Small intestine (tissue), 16 donors: ENCODE data around the gene CYP27C1. TPM values are rescaled to one million over a fixed set of nuclear protein-coding genes. Genes with fewer than 3 reads are reported as not detected.
A peak's percentile ranks its signal among the peaks of the same experiment; 100 is the strongest.

Experiments used
- DNase-seq, 2 donors: peaks; one replicate each; pipeline versions ENCODE4 v3.0.0 to v3.0.0-alpha.2; 2013
- FAIRE-seq: peaks from 2 replicates; lab custom pipeline; 2012; peaks lifted over from hg19 to GRCh38; lab: Jason Lieb, UNC
- H3K27ac ChIP-seq, 3 donors: one replicate each; pipeline ENCODE4 v1.5.1; 2013; ENCODE audit warnings: low read length in 2 of 3, mild to moderate bottlenecking in 2 of 3, control low read depth in 1 of 3, inconsistent platforms in 1 of 3, low read depth in 1 of 3, moderate library complexity in 1 of 3
- H3K27me3 ChIP-seq, 3 donors: one replicate each; pipeline ENCODE4 v1.6.1; 2013; ENCODE audit warnings: low read length in 3 of 3, inconsistent platforms in 1 of 3; ENCODE audit not compliant: control insufficient read depth in 3 of 3, insufficient read depth in 3 of 3
- H3K36me3 ChIP-seq, 3 donors: one replicate each; pipeline ENCODE4 v1.6.1; 2013; ENCODE audit warnings: low read length in 3 of 3, inconsistent platforms in 1 of 3, low read depth in 1 of 3, mild to moderate bottlenecking in 1 of 3, moderate library complexity in 1 of 3; ENCODE audit not compliant: control insufficient read depth in 3 of 3, insufficient read depth in 2 of 3
- H3K4me1 ChIP-seq, 3 donors: one replicate each; pipeline ENCODE4 v1.6.1; 2013; ENCODE audit warnings: low read length in 2 of 3, inconsistent platforms in 1 of 3, low read depth in 1 of 3, mild to moderate bottlenecking in 1 of 3, moderate library complexity in 1 of 3; ENCODE audit not compliant: control insufficient read depth in 3 of 3, insufficient read depth in 2 of 3
- H3K4me3 ChIP-seq, 3 donors: one replicate each; pipeline ENCODE4 v1.5.1; 2013; ENCODE audit warnings: low read length in 3 of 3, control low read depth in 1 of 3, inconsistent platforms in 1 of 3, low read depth in 1 of 3, mild to moderate bottlenecking in 1 of 3, moderate library complexity in 1 of 3
- H3K9me3 ChIP-seq, 2 donors: one replicate each; pipeline ENCODE4 v1.6.1; 2013; ENCODE audit warnings: low read depth in 1 of 2, low read length in 1 of 2; ENCODE audit not compliant: control insufficient read depth in 2 of 2, insufficient read depth in 1 of 2
- WGBS, 3 donors: extraction: QIAGEN DNeasy Blood & Tissue Kit; methylation state at CpG; one replicate each; pipeline ENCODE4 v1.1.7; 2013; 5-methylcytosine and 5-hydroxymethylcytosine counted together
- long read RNA-seq, 10 donors: transcript quantifications; one replicate each; lab custom pipeline, GENCODE V29; 2026
- polyA plus RNA-seq, 4 donors: library from polyadenylated mRNA; stranded (reverse) in 3 of 4; unstranded in 1 of 4; fragments of 200-250 nt in 3 of 4; fragments of 120-200 nt in 1 of 4; gene quantifications; one replicate each; pipeline versions ENCODE4 v1.2.1 to v1.2.3, GENCODE V29; 2013
- donor health status: healthy with polysubstance abuse.
- donor health status: control.
- donor health status: control.
- donor health status: Bipolar disorder and iron deficiency.
- donor health status: healthy.

CYP27C1 gene, protein sequence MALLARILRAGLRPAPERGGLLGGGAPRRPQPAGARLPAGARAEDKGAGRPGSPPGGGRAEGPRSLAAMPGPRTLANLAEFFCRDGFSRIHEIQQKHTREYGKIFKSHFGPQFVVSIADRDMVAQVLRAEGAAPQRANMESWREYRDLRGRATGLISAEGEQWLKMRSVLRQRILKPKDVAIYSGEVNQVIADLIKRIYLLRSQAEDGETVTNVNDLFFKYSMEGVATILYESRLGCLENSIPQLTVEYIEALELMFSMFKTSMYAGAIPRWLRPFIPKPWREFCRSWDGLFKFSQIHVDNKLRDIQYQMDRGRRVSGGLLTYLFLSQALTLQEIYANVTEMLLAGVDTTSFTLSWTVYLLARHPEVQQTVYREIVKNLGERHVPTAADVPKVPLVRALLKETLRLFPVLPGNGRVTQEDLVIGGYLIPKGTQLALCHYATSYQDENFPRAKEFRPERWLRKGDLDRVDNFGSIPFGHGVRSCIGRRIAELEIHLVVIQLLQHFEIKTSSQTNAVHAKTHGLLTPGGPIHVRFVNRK
- polyA plus RNA-seq, result 1 to 10 TPM in 1 of 4 donors, under 1 TPM in 1, not detected in 2; 0.24 to 1.2 TPM
- long read RNA-seq, donor 1, result 0 reads
- long read RNA-seq, donor 2, result 0 reads
- long read RNA-seq, donor 3, result 0 reads
- long read RNA-seq, donor 4, result 0 reads
- long read RNA-seq, donor 5, result 0 reads
- long read RNA-seq, donor 6, result 0 reads
- long read RNA-seq, donor 7, result 0 reads
- long read RNA-seq, donor 8, result 0 reads
- long read RNA-seq, donor 9, result 0 reads
- long read RNA-seq, donor 10, partial matches to known transcripts, result 0 of 1 reads
- long read RNA-seq, donor 10, other reads (novel, unspliced or antisense), result 0 of 1 reads

DNA sequence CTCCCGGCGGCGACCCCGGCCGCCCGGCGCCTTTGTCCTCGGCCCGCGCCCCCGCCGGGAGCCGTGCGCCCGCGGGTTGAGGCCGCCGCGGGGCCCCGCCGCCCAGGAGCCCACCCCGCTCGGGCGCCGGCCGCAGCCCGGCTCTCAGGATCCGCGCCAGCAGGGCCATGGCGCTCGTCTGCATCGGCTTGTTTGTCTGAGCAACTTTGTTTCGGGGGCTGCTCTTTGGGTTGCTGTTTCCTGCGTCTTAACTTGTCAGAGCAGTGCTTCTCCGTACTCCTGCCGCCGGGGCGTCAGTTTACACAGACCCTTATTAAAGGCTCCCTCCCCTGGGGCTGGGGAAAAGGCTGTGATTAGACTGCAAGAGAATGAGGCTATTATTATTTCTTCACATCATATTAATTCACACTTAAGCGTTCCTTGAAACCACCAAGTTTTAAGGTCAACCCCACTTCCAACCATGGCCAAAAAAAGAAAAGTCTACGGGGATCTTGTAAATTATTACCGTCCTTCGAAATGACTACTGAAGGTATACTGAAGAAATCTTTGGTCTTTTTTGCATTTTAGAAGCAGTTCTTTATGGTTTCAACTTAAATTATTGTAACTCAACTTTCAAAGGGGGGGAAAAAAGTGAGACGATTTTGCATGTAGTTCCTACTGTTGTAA lies at the start of gene CYP27C1:
Gene CYP27C1, minus strand, starts transcription at position 198 of the 666 bp plus-strand sequence. Its CDS starts 29 bp downstream, at position 169.
- H3K4me3 ChIP-seq, result peak within 1 kb of the TSS; percentile 36 to 59 (median 41)
- DNase-seq (peak in 1 of 2 donors; percentile 55), FAIRE-seq (no peak)
- peaks cover 4 to 14% (median 10%) of the 10 kb centered on the region in 3 donors for H3K4me1 ChIP-seq
- H3K27ac ChIP-seq, result peak within 1 kb of the TSS in 1 of 3 donors; percentile 58
- peaks cover 2 to 54% (median 27%) of the 10 kb centered on the region in 3 donors for H3K27me3 ChIP-seq
- H3K9me3 ChIP-seq, result peaks cover 0 to 6% of the 10 kb centered on the region in 2 donors
- WGBS, 3 donors, result 1% methylated on average over 27 to 43 of the region's 43 CpGs
- H3K36me3 ChIP-seq, result no peaks in the 10 kb centered on the region

DNA sequence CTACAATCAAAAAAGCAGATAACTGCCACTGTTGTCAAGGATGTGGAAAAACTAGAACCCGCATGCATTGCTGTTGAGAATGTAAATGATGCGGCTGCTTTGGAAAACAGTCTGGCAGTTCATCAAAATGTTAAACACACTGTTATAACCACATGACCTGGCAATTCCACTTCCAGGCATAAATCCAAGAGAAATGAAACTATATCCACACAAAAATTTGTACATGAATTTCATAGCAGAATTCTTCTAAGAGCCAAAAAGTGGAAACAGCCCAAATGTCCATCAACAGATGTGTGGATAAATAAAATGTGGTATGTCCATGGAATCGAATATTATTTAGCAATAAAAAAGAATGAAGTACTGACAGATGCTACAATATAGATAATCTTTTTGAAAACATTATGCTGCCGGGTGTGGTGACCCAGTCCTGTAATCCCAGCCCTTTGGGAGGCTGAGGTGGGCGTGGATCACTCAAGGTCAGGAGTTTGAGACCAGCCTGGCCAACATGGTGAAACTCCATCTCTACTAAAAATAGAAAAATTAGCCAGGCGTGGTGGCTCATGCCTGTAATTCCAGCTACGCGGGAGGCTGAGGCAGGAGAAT lies 41.8 kb upstream of the CYP27C1 start:
- peaks cover 9 to 50% (median 20%) of the 10 kb centered on the region in 3 donors for H3K36me3 ChIP-seq
- H3K4me3 ChIP-seq, result no peak overlapping the region
- no peak for DNase-seq
- 91 to 95% (median 94%) methylated on average over 8 of the region's 8 CpGs for WGBS, 3 donors
- no peak overlapping the region for H3K27ac ChIP-seq
- no peaks in the 10 kb centered on the region for H3K27me3 ChIP-seq
- peaks cover 0 to 3% of the 10 kb centered on the region in 2 donors for H3K9me3 ChIP-seq
- no peak for FAIRE-seq
- no peaks in the 10 kb centered on the region for H3K4me1 ChIP-seq

DNA sequence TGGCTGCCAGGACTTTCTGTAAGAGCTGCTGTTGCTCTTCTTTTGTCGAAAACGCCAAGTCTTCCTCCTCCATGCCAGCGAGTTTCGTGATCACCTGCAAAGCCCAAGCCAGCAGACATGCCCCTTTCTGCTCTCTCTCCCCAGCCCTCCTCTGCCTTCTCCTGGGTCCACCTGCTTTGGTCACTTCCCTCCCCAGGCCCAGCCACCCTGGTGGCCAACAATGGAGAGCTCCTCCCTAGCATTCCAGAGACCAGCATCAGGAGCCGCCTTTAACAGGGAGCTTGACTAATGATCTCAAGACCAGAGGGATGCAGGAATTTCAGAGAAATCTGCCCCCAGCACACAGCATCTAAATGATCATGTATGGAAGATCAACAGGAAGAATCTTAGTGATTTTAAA lies 39.3 kb upstream of the CYP27C1 start:
- Histone ChIP-seq H3K36me3 (peaks cover 11 to 52% (median 20%) of the 10 kb centered on the region in 3 donors), H3K4me1 (no peaks in the 10 kb centered on the region), H3K27me3 (no peaks in the 10 kb centered on the region), H3K27ac (no peak overlapping the region), H3K4me3 (no peak overlapping the region), H3K9me3 (peaks cover 0 to 3% of the 10 kb centered on the region in 2 donors)
- FAIRE-seq (no peak), DNase-seq (no peak)
- 96 to 99% (median 98%) methylated on average over 5 of the region's 5 CpGs for WGBS, 3 donors

DNA sequence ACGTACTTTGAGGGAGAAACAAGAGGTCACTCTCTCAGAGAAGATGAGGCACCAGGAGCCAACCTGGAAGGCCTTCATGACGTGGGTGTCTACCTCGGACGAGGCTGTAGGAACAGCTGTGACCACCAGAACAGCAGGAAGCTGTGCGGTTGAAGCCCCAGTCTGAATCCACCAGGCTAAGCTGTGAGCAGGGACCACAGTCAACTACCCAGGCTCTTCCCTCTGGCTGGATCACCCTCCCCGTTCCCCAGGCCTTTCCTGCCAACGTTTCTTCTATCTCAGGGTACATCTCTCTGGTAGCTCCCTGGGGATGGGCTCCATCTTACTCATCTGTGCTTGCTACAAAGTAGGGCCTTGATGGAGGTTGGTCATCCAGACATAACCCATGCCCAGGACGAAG lies 36.8 kb upstream of the CYP27C1 start:
- no peaks in the 10 kb centered on the region for H3K9me3 ChIP-seq
- peaks cover 11 to 46% (median 20%) of the 10 kb centered on the region in 3 donors for H3K36me3 ChIP-seq
- WGBS, 3 donors, result 74 to 84% (median 77%) methylated on average over 8 of the region's 8 CpGs
- H3K4me1 ChIP-seq, result no peaks in the 10 kb centered on the region
- no peaks in the 10 kb centered on the region for H3K27me3 ChIP-seq
- no peak overlapping the region for H3K27ac ChIP-seq
- DNase-seq, result no peak
- FAIRE-seq, result no peak
- no peak overlapping the region for H3K4me3 ChIP-seq

DNA sequence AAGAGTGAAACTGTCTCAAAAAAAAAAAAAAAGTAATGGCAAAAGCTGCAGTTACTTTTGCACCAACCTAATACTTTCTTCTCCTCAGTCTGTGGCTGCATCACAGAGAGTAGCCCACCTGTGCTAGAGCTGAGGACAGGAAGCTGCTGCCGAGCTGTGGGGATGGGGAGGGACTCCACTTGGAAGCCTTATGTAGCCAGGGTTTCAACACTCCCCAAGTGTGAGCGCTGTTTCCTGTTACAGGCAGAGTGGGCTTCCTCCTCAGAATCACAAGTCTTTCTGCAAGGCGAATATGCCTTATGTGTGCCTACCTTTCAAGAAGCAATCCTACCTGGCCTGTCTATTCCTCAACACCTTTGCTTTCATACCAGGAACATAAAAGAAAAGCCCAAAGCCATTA lies 36.3 kb upstream of the CYP27C1 start:
- no peaks in the 10 kb centered on the region for H3K27me3 ChIP-seq
- FAIRE-seq (no peak), DNase-seq (no peak)
- WGBS, 3 donors, result 85 to 98% (median 90%) methylated on average over 3 of the region's 3 CpGs
- peaks cover 11 to 46% (median 20%) of the 10 kb centered on the region in 3 donors for H3K36me3 ChIP-seq
- H3K4me1 ChIP-seq, result no peaks in the 10 kb centered on the region
- no peaks in the 10 kb centered on the region for H3K9me3 ChIP-seq
- no peak overlapping the region for H3K4me3 ChIP-seq
- no peak overlapping the region for H3K27ac ChIP-seq

DNA sequence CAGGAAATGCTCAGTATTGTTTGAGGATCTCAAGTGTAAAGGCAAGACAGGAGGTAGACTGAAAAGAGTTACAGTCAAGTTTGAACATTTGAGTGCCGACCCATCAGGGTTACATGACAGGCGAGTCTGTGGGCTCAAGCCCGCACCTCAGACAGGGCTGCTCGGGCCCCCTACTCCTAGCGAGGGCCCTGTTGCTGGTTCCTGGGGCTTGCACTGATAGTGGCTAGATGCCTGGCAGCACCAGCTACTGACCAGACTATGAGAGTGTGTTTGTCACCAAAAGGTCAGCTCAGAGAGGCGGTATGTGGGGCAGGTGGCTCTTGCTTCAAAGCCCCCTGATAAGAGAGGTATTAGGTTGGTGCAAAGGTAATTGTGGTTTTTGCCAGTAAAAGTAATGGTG lies 35.6 kb upstream of the CYP27C1 start:
- H3K9me3 ChIP-seq, result no peaks in the 10 kb centered on the region
- WGBS, 3 donors, result 97 to 98% (median 98%) methylated on average over 6 of the region's 6 CpGs
- no peaks in the 10 kb centered on the region for H3K27me3 ChIP-seq
- H3K4me3 ChIP-seq, result no peak overlapping the region
- H3K27ac ChIP-seq, result no peak overlapping the region
- no peaks in the 10 kb centered on the region for H3K4me1 ChIP-seq
- H3K36me3 ChIP-seq, result peaks cover 11 to 42% (median 14%) of the 10 kb centered on the region in 3 donors
- FAIRE-seq (no peak), DNase-seq (no peak)

DNA sequence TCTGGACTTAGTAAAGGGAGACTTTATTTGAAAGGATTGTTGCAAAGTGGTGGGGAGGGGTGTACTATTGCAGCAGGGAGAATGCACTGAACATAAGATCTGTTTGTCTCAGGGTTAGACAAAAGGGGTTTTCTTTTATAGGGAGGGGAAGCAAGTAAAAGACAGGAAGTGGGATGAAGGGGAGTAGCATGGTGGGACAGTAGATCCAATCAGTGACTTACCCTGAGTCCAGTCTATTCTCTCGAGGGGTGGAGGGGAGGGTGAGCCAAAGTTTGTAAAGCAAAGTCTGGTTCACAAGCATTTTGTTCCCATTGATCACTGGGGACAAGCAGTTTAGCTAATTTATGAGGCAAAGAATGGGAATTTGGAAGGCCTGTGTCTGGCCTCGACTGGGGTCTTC lies 35.0 kb upstream of the CYP27C1 start:
- 63 to 78% (median 69%) methylated on average over 2 of the region's 2 CpGs for WGBS, 3 donors
- Histone ChIP-seq H3K27ac (no peak overlapping the region), H3K4me3 (no peak overlapping the region), H3K9me3 (no peaks in the 10 kb centered on the region), H3K27me3 (no peaks in the 10 kb centered on the region), H3K4me1 (no peaks in the 10 kb centered on the region), H3K36me3 (peaks cover 11 to 40% (median 12%) of the 10 kb centered on the region in 3 donors)
- no peak for DNase-seq
- FAIRE-seq, result no peak
